Stimulated activated CD8-positive, alpha-beta memory T cell treated with anti-CD3 and anti-CD28 coated beads, Interleukin-7, amount 100 ng/mL, for 4 hours (primary cell): ENCODE results near the gene MAGEB18.

Experiments used
- DNase-seq, 2 donors: peaks; one replicate each; pipeline ENCODE4 v3.0.0-alpha.2; 2020; ENCODE audit warnings: low read depth in 2 of 2

Gene MAGEB18

GRCh38 chrX:26138274-26138673 is at the start of gene MAGEB18:
Gene MAGEB18, plus strand, starts transcription at chrX:26138343. Its CDS starts 643 bp downstream, at chrX:26138986.
- DNase-seq: no peak

GRCh38 chrX:26100421-26100920 is 37.7 kb upstream of the MAGEB18 start:
- no peak for DNase-seq

- DNase-seq: no peak
Observed at GRCh38 chrX:26109142-26109541, 29.0 kb upstream of the MAGEB18 start.

- no peak for DNase-seq
Observed at GRCh38 chrX:26146024-26146423, 7.9 kb downstream of the MAGEB18 start.

GRCh38 chrX:26160301-26160700 is 22.2 kb downstream of the MAGEB18 start, which contains the start of gene MAGEB6B:
Gene MAGEB6B, plus strand, starts transcription at chrX:26160601. Its CDS starts 0 bp downstream, at chrX:26160601.
- no peak for DNase-seq
